ENCODE results near the gene NUAK1.
"Not testable (repeated sequence)": the region's sequence is repeated elsewhere in the genome, so short reads cannot be mapped to it uniquely, and the experiment has no call there.

NUAK1 gene

GRCh38 chr12:106146987-106147386 is 8.2 kb upstream of the NUAK1 start:
- DNase-seq, result no peak

- DNase-seq, result no peak
These were observed 7.0 kb upstream of the NUAK1 start for GRCh38 chr12:106145539-106146447.

DNA sequence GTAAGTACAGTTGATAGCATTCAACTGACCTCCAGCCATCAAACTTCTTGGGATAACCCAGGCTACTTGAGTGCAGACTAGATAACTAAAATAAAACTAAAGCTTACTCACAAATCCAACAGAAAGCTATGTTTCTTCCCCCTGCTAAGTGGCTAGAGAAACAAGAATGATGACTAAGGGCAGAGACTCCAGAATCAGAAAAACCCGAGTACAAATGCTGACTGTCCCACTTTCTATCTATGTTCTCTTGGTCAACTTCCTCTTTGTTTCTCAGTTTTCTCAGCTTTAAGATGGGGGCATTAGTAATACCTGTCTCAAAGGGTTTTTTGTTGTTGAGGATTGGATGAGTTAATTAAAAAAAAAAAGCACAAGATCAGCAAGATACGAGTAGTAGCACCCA is 6.1 kb upstream of the NUAK1 start:
- DNase-seq, result no peak

DNA sequence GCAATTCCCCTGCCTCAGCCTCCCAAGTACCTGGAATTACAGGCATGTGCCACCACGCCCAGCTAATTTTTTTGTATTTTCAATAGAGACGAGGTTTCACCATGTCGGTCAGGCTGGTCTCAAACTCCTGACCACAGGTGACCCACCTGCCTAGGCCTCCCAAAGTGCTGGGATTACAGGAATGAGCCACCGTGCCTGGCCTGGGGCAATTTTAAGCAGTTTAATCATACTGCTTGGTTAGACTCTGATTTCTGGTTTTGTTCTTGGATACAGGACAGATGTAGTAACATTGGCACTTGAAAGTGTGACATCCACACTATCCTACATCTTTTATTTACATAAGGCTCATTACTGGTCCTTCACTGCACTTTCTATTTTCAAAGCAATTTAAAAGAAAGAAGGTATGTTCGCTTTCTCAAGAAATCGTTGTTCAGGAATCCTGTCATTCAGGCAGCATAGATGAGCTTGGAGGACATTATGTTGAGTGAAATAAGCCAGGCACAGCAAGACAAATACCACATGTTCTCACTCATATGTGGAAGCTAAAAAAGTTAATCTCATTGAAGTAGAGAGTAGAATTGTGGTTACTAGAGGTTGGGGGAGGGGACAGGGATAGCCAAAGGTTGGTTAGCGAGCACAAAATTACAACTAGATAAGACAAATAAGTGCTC is 4.0 kb upstream of the NUAK1 start:
- DNase-seq, result no peak

- not testable (repeated sequence) for DNase-seq
These were observed 3.2 kb upstream of the NUAK1 start for GRCh38 chr12:106141920-106142319.

GRCh38 chr12:106141452-106141851 is 2.7 kb upstream of the NUAK1 start:
- DNase-seq, result no peak

GRCh38 chr12:106141003-106141402 is 2.2 kb upstream of the NUAK1 start:
- no peak for DNase-seq

- DNase-seq, result no peak
These were observed 1.7 kb upstream of the NUAK1 start for GRCh38 chr12:106140223-106140986.

GRCh38 chr12:106139422-106140171 is 843 bp upstream of the NUAK1 start:
- no peak for DNase-seq

DNA sequence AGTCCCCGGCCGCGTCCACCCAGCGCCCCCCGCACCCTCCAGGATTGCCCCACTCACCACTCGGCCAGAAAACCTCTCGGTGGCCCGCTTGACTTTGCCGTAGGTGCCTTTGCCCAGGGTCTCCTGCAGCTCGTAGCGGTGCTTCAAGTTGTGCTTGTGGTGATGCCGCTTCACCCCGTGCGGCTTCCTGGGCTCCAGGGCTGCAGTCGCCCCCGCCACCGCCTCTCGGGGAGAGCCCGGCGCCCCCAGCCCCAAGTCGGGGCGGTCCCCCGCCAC is 459 bp downstream of the NUAK1 start:
- DNase-seq, result no peak

GRCh38 chr12:106137530-106138356 is 1.0 kb downstream of the NUAK1 start:
- no peak for DNase-seq

DNA sequence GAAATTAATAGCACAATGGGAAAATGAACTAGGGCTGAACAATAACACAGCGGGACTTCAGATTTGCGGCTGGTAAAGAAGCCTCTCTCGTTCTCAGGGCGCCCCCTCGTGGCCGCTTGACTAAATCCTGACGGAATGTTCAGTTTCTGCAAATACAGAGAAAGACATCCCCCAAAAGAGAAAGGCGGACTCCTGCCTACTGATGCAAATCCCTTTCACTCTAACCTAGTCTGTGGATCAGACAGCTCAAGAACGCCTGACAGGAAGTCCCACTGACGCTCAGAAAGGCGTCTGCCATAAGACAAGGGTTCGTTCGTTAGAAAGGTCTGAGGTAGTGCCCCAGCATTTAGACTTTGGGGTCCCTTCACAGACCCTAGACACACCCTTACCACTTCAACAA is 2.5 kb downstream of the NUAK1 start:
- DNase-seq, result peak; percentile 61

DNA sequence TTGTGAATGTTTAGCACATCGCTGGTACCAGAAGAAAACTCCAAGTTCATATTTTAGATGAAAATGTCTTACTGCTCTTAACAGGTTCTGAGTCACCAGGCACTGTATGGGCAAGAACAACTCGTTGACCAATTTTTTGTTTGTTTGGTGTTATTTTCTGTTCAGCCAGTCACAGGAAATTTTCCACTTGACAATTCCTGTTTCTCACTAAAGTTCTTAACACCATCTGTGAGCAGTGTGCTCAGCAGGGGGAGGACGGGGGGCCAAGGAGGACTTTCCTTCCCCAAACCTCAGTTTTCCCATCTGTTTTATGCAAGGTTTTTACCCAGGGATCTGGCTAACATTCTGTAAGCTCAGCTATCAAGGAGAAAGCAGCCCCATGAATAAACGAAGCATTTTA is 3.0 kb downstream of the NUAK1 start:
- no peak for DNase-seq

DNA sequence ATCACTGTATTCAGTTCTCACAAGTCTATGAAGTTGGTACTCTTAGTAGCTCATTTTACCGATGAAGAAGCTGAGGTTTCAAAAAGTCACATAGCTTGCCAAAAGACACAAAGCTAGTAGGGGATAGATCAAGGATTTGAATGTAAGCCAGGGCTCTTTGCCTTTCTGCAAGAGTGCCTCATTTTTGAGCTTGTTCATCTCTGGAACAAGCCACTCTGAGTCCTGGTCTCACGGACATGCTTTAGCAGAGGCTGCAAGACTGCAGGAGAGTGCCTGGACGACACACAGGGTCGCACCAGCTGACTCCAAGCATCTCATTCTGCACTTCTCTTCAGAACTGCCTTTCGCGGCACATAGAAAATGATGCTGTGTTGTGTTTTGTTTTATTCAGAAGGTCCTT is 3.7 kb downstream of the NUAK1 start:
- DNase-seq, result no peak

GRCh38 chr12:106134294-106134949 is 4.3 kb downstream of the NUAK1 start:
- DNase-seq, result no peak

- no peak for DNase-seq
These were observed 5.3 kb downstream of the NUAK1 start for GRCh38 chr12:106133136-106134087.

DNA sequence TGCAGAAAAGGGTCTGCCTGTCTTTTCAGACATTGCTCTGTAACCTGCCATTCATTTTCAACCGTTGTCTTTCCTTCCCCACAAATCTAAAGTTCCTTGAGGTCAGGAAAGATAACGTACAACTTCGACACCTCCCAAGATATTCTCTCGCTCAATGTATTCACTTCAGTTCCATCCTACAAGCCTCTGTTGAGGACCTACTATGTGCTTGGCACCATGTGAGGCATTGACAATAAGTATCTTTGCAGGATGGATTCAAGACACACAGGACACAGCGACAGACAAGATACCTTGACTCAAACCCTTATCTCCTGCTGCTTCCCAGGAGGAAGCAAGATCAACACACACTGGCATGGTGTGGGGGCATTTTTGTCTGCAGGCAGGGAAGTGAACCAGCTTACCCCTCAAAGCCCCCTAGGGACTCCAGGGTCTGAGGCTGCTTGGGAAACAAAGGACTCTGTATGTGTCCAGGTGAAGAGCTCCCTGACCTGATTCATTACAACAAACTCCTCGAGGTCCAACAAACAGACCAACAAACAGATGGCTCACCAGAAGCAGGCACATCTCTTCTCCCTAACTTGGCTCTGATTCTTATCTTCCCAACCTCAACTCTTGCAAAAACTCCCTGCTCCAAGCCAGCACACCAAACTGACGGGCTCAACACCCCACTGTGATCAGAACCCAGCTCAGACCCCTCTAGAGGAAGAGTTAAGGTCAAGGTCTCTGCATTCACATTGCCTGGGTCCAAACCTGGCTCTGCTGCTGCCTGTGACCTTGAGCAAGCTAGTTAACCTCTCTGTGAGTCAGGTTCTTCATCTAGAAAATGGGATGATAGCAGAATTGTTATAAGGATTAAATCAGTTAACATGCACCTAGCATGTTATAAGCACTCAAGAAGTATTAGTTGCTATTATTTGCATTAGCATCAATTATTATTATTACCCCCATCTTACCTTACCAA is 6.3 kb downstream of the NUAK1 start:
- no peak for DNase-seq

DNA sequence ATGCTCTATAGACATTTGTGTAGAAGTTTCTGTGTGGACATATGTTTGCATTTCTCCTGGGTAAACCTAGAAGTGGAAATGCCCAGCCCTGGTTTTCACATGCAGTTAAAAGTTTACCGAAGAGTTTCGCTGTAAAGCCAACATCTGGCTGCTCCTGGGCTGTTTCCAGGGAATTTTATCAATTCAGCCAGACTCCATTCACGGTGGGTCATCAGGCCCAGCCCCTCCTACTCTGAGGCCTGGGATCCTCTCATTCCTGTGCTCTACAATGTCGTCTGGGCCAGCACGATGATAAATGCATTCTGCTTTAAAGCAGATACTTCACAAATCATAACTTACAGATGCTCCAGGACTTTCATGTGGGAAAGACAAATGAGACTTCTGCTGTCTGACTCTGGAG is 7.1 kb downstream of the NUAK1 start:
- DNase-seq, result no peak

DNA sequence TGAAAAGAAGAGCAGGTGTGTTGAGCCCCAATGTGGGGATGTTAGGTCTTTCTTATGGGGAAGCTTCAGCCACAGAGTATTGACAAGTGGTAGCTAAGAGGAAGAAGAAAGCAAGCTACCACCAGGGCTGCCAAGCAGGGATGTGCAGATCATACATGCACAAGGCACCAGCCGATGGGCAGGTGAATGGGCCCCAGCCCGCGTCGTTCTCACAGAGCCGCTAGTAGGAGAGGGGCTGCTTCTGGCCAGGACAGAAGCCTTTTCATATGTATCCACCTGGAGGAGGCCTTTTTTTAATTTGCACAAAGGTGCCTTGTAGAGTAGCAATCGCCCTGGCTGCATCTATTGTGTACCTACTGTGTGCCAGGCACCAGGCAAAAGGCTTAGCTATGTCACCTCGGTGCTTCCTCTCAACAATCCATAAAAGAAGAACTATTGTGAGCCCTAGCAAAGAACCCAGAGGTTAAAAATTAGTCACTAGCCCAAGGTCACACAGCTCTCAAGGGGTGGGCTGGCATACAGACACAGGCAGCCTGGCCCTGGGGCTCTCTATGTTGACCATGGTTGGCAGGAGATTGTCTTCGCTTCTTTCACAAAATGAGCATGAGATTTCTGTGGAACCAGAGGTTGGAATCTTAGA is 8.2 kb downstream of the NUAK1 start:
- DNase-seq, result no peak

All from CD4-positive, alpha-beta T cell treated with Interleukin-21 for 1 hour (primary cell).